GM12891 (cell line): ENCODE measurements around the gene BCO1.

Source experiments
- PAX5 ChIP-seq: IDR thresholded peaks from 2 replicates; pipeline ENCODE4 v1.6.1; 2011; ENCODE audit warnings: low read length, moderate library complexity, mild to moderate bottlenecking; ENCODE audit not compliant: insufficient read depth, severe bottlenecking
- POLR2A ChIP-seq: IDR thresholded peaks from 2 replicates; pipeline ENCODE4 v1.6.1; 2011; ENCODE audit warnings: low read depth, low read length, control low read depth
- TAF1 ChIP-seq: IDR thresholded peaks from 2 replicates; pipeline ENCODE4 v1.6.1; 2011; ENCODE audit warnings: low read depth, low read length, control low read depth

DNA sequence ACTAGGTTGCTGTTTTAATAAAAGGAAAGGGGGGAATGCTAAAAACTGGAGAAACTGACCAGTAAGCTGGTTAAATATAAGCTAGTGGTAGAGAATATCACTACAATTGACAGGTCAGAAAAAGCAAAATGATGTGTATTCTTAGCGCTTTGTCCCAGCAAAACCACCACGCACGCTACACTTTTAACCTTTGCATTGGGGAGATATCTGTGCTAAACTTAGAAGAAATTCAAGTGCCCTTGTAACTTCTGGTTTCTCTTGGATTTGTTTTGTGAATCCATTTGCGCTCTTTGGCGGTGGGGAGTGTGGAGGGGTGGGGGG is 77.6 kb downstream of the BCO1 start:
- TF ChIP-seq POLR2A (no peak), PAX5 (no peak), TAF1 (no peak)
